PC-9 (cell line): ENCODE data around the gene MAOA. TPM values are rescaled to one million over a fixed set of nuclear protein-coding genes. Genes with fewer than 3 reads are reported as not detected.

Experiments
- BruUV-seq: library from RNA; stranded (reverse); fragments of 400-500 nt; replicated peaks from 2 replicates; lab custom pipeline; 2021; lab: Mats Ljungman, UMichigan
- CTCF ChIA-PET: fragments of 300-600 bp; sonication (Branson Sonifier 250); formaldehyde crosslinking; loops from one replicate; lab custom pipeline; 2022; ENCODE audit warnings: antibody characterized with exemption; lab: Charles Lee
- POLR2A ChIA-PET: fragments of 300-600 bp; sonication (Branson Sonifier 250); formaldehyde crosslinking; loops from one replicate; lab custom pipeline; 2022; ENCODE audit warnings: antibody characterized with exemption; ENCODE audit not compliant: unreplicated experiment; lab: Charles Lee
- DNase-seq, 2 experiments: peaks; one replicate each; pipeline versions ENCODE4 v3.0.0 to v3.0.0-alpha.2; 2015 to 2022; ENCODE audit warnings: mixed read lengths in 1 of 2
- H2AFZ ChIP-seq: fragments of 200-600 bp; sonication (generic); 2 replicates; pipeline ENCODE4 v1.8.1; 2017; ENCODE audit warnings: antibody characterized with exemption
- H3F3A ChIP-seq: fragments of 200-600 bp; sonication (generic); 2 replicates; pipeline ENCODE4 v1.8.1; 2017; ENCODE audit warnings: antibody characterized with exemption, mild to moderate bottlenecking, low read depth; ENCODE audit not compliant: insufficient read depth
- H3K27ac ChIP-seq: fragments of 200-600 bp; sonication (generic); 2 replicates; pipeline ENCODE4 v1.6.1; 2016; ENCODE audit warnings: mixed run types
- H3K27me3 ChIP-seq: fragments of 200-600 bp; sonication (generic); 2 replicates; pipeline ENCODE4 v1.6.1; 2016; ENCODE audit warnings: low read depth, mixed run types; ENCODE audit not compliant: insufficient read depth
- H3K36me3 ChIP-seq: fragments of 200-600 bp; sonication (generic); 2 replicates; pipeline ENCODE4 v1.6.1; 2016; ENCODE audit warnings: low read depth, mixed run types
- H3K4me1 ChIP-seq: fragments of 200-600 bp; sonication (generic); replicated peaks from 2 replicates; pipeline ENCODE4 v1.6.1; 2016; ENCODE audit warnings: mixed run types; ENCODE audit not compliant: insufficient read depth
- H3K4me2 ChIP-seq: fragments of 200-600 bp; sonication (generic); 2 replicates; pipeline ENCODE4 v1.6.1; 2017; ENCODE audit warnings: mixed run types
- H3K4me3 ChIP-seq: fragments of 200-600 bp; sonication (generic); 2 replicates; pipeline ENCODE4 v1.6.1; 2016; ENCODE audit warnings: mixed run types
- H3K79me2 ChIP-seq: fragments of 200-600 bp; sonication (generic); 2 replicates; pipeline ENCODE4 v1.6.1; 2017; ENCODE audit warnings: low read depth, mixed run types
- H3K9me2 ChIP-seq: fragments of 200-600 bp; sonication (generic); 2 replicates; pipeline ENCODE4 v1.8.1; 2017; ENCODE audit warnings: mild to moderate bottlenecking; ENCODE audit not compliant: insufficient read depth
- H3K9me3 ChIP-seq: fragments of 200-600 bp; sonication (generic); 2 replicates; pipeline ENCODE4 v1.8.1; 2016; ENCODE audit warnings: low read depth; ENCODE audit not compliant: insufficient read depth
- H4K20me1 ChIP-seq: fragments of 200-600 bp; sonication (generic); 2 replicates; pipeline ENCODE4 v1.8.1; 2017; ENCODE audit not compliant: insufficient read depth
- EZH2 ChIP-seq: fragments of 200-600 bp; sonication (generic); IDR thresholded peaks from 2 replicates; pipeline ENCODE4 v1.8.0; 2017; ENCODE audit warnings: antibody characterized with exemption, low read depth
- intact Hi-C: fragments of 100-400 bp; cut with micrococcal nuclease; formaldehyde crosslinking; loops from one replicate; pipeline ENCODE4 v1.10.0; 2022; ENCODE audit not compliant: unreplicated experiment
- total RNA-seq: library from RNA; stranded (reverse); gene quantifications from 2 replicates; pipeline ENCODE4 v1.2.3, GENCODE V29; 2021
- TF ChIP-seq, protein P1 (sequence below): fragments of 200-600 bp; sonication (generic); conservative IDR thresholded peaks from 2 replicates; pipeline ENCODE4 v1.6.1; 2017; ENCODE audit warnings: mixed run types, antibody characterized with exemption, mild to moderate bottlenecking, moderate library complexity

Gene MAOA
- total RNA-seq, 1 experiment from 2014 or later, result 5.0 TPM

DNA sequence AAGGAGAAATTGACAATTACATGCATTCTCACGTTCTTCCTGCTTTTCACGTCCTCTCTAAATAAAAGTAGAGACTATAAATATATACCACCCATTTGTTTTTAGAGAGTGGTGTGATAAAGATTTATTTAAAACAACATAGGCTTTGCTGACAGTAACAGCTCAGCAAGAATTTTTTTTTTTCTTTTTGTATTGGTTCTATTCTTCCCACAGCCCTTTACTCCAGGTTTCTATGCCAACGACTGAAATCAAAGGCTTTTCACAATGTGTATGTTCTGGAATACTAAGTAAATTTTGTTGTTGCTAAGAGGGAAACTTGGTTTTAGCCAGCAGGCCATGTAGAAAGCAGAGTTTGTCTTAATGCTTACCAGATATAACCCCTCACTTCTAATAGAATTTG is 43.4 kb downstream of the MAOA start:
- H3K79me2 ChIP-seq, result no peaks in the 10 kb centered on the region
- CTCF ChIA-PET, result no interaction called here
- intact Hi-C loops, result no loop called here
- H3K9me2 ChIP-seq, result no peaks in the 10 kb centered on the region
- no peak overlapping the region for H3K27ac ChIP-seq
- peaks cover 25% of the 10 kb centered on the region for H3K4me1 ChIP-seq
- no peaks in the 10 kb centered on the region for H4K20me1 ChIP-seq
- no peak overlapping the region for H2AFZ ChIP-seq
- BruUV-seq, result no TSS peak
- POLR2A ChIA-PET, result no interaction called here
- H3K27me3 ChIP-seq, result no peaks in the 10 kb centered on the region
- no peak for DNase-seq
- H3K4me2 ChIP-seq, result no peak overlapping the region
- TF ChIP-seq, protein P1, sequence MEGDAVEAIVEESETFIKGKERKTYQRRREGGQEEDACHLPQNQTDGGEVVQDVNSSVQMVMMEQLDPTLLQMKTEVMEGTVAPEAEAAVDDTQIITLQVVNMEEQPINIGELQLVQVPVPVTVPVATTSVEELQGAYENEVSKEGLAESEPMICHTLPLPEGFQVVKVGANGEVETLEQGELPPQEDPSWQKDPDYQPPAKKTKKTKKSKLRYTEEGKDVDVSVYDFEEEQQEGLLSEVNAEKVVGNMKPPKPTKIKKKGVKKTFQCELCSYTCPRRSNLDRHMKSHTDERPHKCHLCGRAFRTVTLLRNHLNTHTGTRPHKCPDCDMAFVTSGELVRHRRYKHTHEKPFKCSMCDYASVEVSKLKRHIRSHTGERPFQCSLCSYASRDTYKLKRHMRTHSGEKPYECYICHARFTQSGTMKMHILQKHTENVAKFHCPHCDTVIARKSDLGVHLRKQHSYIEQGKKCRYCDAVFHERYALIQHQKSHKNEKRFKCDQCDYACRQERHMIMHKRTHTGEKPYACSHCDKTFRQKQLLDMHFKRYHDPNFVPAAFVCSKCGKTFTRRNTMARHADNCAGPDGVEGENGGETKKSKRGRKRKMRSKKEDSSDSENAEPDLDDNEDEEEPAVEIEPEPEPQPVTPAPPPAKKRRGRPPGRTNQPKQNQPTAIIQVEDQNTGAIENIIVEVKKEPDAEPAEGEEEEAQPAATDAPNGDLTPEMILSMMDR, result no peak
- TF ChIP-seq EZH2, result no peak
- 0 out of 2 replicates have a peak, but pooled peaks cover 4% of the 10 kb centered on the region for H3F3A ChIP-seq
- no peaks in the 10 kb centered on the region for H3K36me3 ChIP-seq
- no peaks in the 10 kb centered on the region for H3K9me3 ChIP-seq
- H3K4me3 ChIP-seq, result no peak overlapping the region

DNA sequence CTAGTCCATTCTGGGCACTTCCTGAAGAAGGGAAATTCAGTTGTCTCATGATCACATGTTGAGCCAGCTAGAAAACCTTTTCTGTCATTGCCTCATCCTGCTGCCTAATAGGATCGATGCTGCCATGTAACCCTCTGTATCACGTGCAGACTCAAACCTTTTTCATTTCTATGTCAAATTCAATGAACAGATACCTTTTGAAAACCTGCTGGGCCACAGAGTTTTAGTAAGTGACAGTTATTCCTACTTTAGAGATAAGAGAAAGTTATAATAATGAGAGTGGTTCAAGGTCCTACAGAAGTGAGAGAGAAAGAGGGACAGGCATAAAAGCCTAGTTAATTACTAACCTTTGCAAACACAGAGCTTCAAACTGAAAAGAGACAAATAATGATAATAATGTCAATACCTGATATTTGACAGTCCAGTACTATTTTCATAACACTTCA is 46.0 kb downstream of the MAOA start:
- H3K79me2 ChIP-seq, result no peaks in the 10 kb centered on the region
- no TSS peak for BruUV-seq
- H2AFZ ChIP-seq, result no peak overlapping the region
- H4K20me1 ChIP-seq, result no peaks in the 10 kb centered on the region
- POLR2A ChIA-PET, result no interaction called here
- H3K4me3 ChIP-seq, result no peak overlapping the region
- H3K4me1 ChIP-seq, result peaks cover 18% of the 10 kb centered on the region
- no peak overlapping the region for H3K4me2 ChIP-seq
- H3K9me3 ChIP-seq, result no peaks in the 10 kb centered on the region
- DNase-seq, result no peak
- H3K27me3 ChIP-seq, result no peaks in the 10 kb centered on the region
- TF ChIP-seq EZH2, result no peak
- TF ChIP-seq, protein P1, result no peak
- peak overlapping the region; percentile 65 for H3K27ac ChIP-seq
- CTCF ChIA-PET, result no interaction called here
- H3F3A ChIP-seq, result 0 out of 2 replicates have a peak, but pooled peaks cover 4% of the 10 kb centered on the region
- intact Hi-C loops, result no loop called here
- no peaks in the 10 kb centered on the region for H3K9me2 ChIP-seq
- H3K36me3 ChIP-seq, result no peaks in the 10 kb centered on the region

DNA sequence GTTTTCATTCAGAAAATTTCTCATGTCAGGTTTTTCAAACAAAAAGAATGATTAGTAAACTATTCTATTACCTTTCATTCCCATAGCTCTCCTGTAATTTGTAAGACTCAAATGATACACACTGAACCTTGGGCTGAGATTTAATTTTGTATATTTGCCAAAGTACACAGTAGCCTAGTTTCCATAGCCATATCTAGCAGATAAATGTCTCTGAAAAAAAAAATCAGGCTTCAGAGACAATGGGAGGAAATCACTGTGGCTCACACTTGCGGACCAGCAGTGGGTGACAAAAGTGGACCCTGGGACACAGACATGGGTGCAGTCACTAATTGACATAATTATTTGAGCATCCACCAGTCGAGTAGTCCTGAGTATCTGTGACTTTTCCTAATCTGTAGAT is 46.6 kb downstream of the MAOA start:
- 0 out of 2 replicates have a peak, but pooled peaks cover 4% of the 10 kb centered on the region for H3F3A ChIP-seq
- H3K9me3 ChIP-seq, result no peaks in the 10 kb centered on the region
- no TSS peak for BruUV-seq
- H3K4me3 ChIP-seq, result no peak overlapping the region
- no peaks in the 10 kb centered on the region for H3K36me3 ChIP-seq
- no peaks in the 10 kb centered on the region for H4K20me1 ChIP-seq
- TF ChIP-seq, protein P1, result no peak
- no peak for TF ChIP-seq EZH2
- peak overlapping the region; percentile 46 for H3K4me2 ChIP-seq
- H3K4me1 ChIP-seq, result peaks cover 18% of the 10 kb centered on the region
- no peaks in the 10 kb centered on the region for H3K27me3 ChIP-seq
- no peak for DNase-seq
- peak overlapping the region; percentile 65 for H3K27ac ChIP-seq
- POLR2A ChIA-PET, result no interaction called here
- CTCF ChIA-PET, result no interaction called here
- no peak overlapping the region for H2AFZ ChIP-seq
- H3K9me2 ChIP-seq, result no peaks in the 10 kb centered on the region
- intact Hi-C loops, result no loop called here
- H3K79me2 ChIP-seq, result no peaks in the 10 kb centered on the region
